WTC11 (cell line): ENCODE results near the gene USP11. TPM values are rescaled to one million over a fixed set of nuclear protein-coding genes. Genes with fewer than 3 reads are reported as not detected.

Source experiments
- ATAC-seq: fragments of 200-7000 bp; cut with Tn5 transposase; 2 replicates; pipeline ENCODE4 v1.10.0; 2021; ENCODE audit warnings: mild to moderate bottlenecking, moderate library complexity
- CTCF ChIA-PET: fragments of 300-600 bp; sonication (Branson Sonifier 250); formaldehyde crosslinking; loops from one replicate; lab custom pipeline; 2021; ENCODE audit warnings: antibody characterized with exemption; lab: Charles Lee
- POLR2A ChIA-PET: fragments of 350-600 bp; sonication (Branson Sonifier 250); formaldehyde crosslinking; loops from one replicate; lab custom pipeline; 2021; ENCODE audit warnings: antibody characterized with exemption; lab: Charles Lee
- DNase-seq: peaks from one replicate; pipeline ENCODE4 v3.0.0; 2021; ENCODE audit warnings: low spot score
- H3K27ac Mint-ChIP-seq: 2 replicates; pipeline ENCODE4 v1.8.0; 2021; ENCODE audit warnings: mixed read lengths
- H3K27me3 Mint-ChIP-seq: 2 replicates; pipeline ENCODE4 v1.8.0; 2021; ENCODE audit warnings: low read depth, mild to moderate bottlenecking, moderate library complexity, mixed read lengths
- H3K36me3 Mint-ChIP-seq: 2 replicates; pipeline ENCODE4 v1.8.0; 2021; ENCODE audit warnings: mixed read lengths
- H3K4me1 Mint-ChIP-seq: 2 replicates; pipeline ENCODE4 v1.8.0; 2022; ENCODE audit warnings: mixed read lengths
- H3K4me3 Mint-ChIP-seq: 2 replicates; pipeline ENCODE4 v1.8.0; 2021; ENCODE audit warnings: mild to moderate bottlenecking, moderate library complexity, mixed read lengths
- H3K9me3 Mint-ChIP-seq: 2 replicates; pipeline ENCODE4 v1.8.0; 2021; ENCODE audit warnings: mixed read lengths
- AR ChIP-seq: fragments of 250-450 bp; sonication (Bioruptor Pico); IDR thresholded peaks from 2 replicates; pipeline ENCODE4 v1.9.0; 2021; ENCODE audit warnings: mild to moderate bottlenecking
- ATF1 ChIP-seq: sonication (generic); formaldehyde crosslinking; IDR thresholded peaks from 2 replicates; pipeline ENCODE4 v1.8.1; 2023; ENCODE audit warnings: mild to moderate bottlenecking, moderate library complexity, missing genetic modification reagents
- CBFB ChIP-seq: sonication (generic); formaldehyde crosslinking; IDR thresholded peaks from 2 replicates; pipeline ENCODE4 v1.8.1; 2022; ENCODE audit warnings: mild to moderate bottlenecking, low read depth, missing genetic modification reagents
- ELF4 ChIP-seq: sonication (generic); formaldehyde crosslinking; IDR thresholded peaks from 2 replicates; pipeline ENCODE4 v1.8.1; 2022; ENCODE audit warnings: low read depth, mild to moderate bottlenecking, moderate library complexity, missing genetic modification reagents
- EMX1 ChIP-seq: fragments of 250-450 bp; sonication (Bioruptor Pico); IDR thresholded peaks from 2 replicates; pipeline ENCODE4 v1.8.0; 2021; ENCODE audit warnings: mild to moderate bottlenecking
- FOXK1 ChIP-seq: sonication (generic); formaldehyde crosslinking; IDR thresholded peaks from 2 replicates; pipeline ENCODE4 v1.8.0; 2022; ENCODE audit warnings: mild to moderate bottlenecking, moderate library complexity, missing genetic modification reagents
- FOXP1 ChIP-seq: sonication (generic); formaldehyde crosslinking; IDR thresholded peaks from 2 replicates; pipeline ENCODE4 v1.8.0; 2022; ENCODE audit warnings: missing genetic modification reagents, mild to moderate bottlenecking, moderate library complexity, borderline replicate concordance
- IRF1 ChIP-seq: sonication (generic); formaldehyde crosslinking; IDR thresholded peaks from 2 replicates; pipeline ENCODE4 v1.8.0; 2023; ENCODE audit warnings: missing genetic modification reagents
- MLX ChIP-seq: sonication (generic); formaldehyde crosslinking; IDR thresholded peaks from 2 replicates; pipeline ENCODE4 v1.8.1; 2023; ENCODE audit warnings: mild to moderate bottlenecking, missing genetic modification reagents, moderate library complexity
- NR1H2 ChIP-seq: sonication (generic); formaldehyde crosslinking; IDR thresholded peaks from 2 replicates; pipeline ENCODE4 v1.9.0; 2021; ENCODE audit warnings: mild to moderate bottlenecking, moderate library complexity, missing genetic modification reagents
- NR3C1 ChIP-seq: sonication (generic); formaldehyde crosslinking; conservative IDR thresholded peaks from 2 replicates; pipeline ENCODE4 v1.8.1; 2023; ENCODE audit warnings: low read depth, mild to moderate bottlenecking, missing genetic modification reagents
- OVOL2 ChIP-seq: fragments of 250-450 bp; sonication (Bioruptor Pico); IDR thresholded peaks from 2 replicates; pipeline ENCODE4 v1.9.0; 2021; ENCODE audit warnings: mild to moderate bottlenecking, borderline replicate concordance
- RELA ChIP-seq: sonication (generic); formaldehyde crosslinking; IDR thresholded peaks from 2 replicates; pipeline ENCODE4 v1.8.1; 2022; ENCODE audit warnings: missing genetic modification reagents, mild to moderate bottlenecking, borderline replicate concordance
- SMAD4 ChIP-seq: sonication (generic); formaldehyde crosslinking; IDR thresholded peaks from 2 replicates; pipeline ENCODE4 v1.8.0; 2022; ENCODE audit warnings: mild to moderate bottlenecking, missing genetic modification reagents
- ZBTB21 ChIP-seq: sonication (generic); formaldehyde crosslinking; IDR thresholded peaks from 2 replicates; pipeline ENCODE4 v1.8.1; 2023; ENCODE audit warnings: mild to moderate bottlenecking, missing genetic modification reagents, borderline replicate concordance
- ZNF232 ChIP-seq: sonication (generic); formaldehyde crosslinking; IDR thresholded peaks from 2 replicates; pipeline ENCODE4 v1.8.0; 2022; ENCODE audit warnings: mild to moderate bottlenecking, missing genetic modification reagents
- ZNF263 ChIP-seq: sonication (generic); formaldehyde crosslinking; IDR thresholded peaks from 2 replicates; pipeline ENCODE4 v1.8.1; 2022; ENCODE audit warnings: low read depth, mild to moderate bottlenecking, moderate library complexity, missing genetic modification reagents
- ZNF396 ChIP-seq: fragments of 250-450 bp; sonication (Bioruptor Pico); IDR thresholded peaks from 2 replicates; pipeline ENCODE4 v1.8.0; 2021; ENCODE audit warnings: mild to moderate bottlenecking, moderate library complexity, borderline replicate concordance
- ZNF423 ChIP-seq: fragments of 250-450 bp; sonication (Bioruptor Pico); IDR thresholded peaks from 2 replicates; pipeline ENCODE4 v2.1.2; 2022; ENCODE audit warnings: mild to moderate bottlenecking, moderate library complexity
- ZNF671 ChIP-seq: fragments of 250-450 bp; sonication (Bioruptor Pico); IDR thresholded peaks from 2 replicates; pipeline ENCODE4 v1.8.0; 2021; ENCODE audit warnings: mild to moderate bottlenecking
- total RNA-seq: library from RNA; stranded (reverse); gene quantifications from 3 replicates; pipeline ENCODE4 v1.2.3, GENCODE V29; 2021
- TF ChIP-seq, protein P1 (sequence below): sonication (generic); formaldehyde crosslinking; IDR thresholded peaks from 2 replicates; pipeline ENCODE4 v1.8.1; 2023; ENCODE audit warnings: mild to moderate bottlenecking, missing genetic modification reagents
- TF ChIP-seq, protein P2 (sequence below): sonication (generic); formaldehyde crosslinking; IDR thresholded peaks from 2 replicates; pipeline ENCODE4 v1.8.1; 2023; ENCODE audit warnings: mild to moderate bottlenecking, missing genetic modification reagents, moderate library complexity
- TF ChIP-seq, protein P3 (sequence below): sonication (generic); formaldehyde crosslinking; IDR thresholded peaks from 2 replicates; pipeline ENCODE4 v1.8.0; 2022; ENCODE audit warnings: mild to moderate bottlenecking, missing genetic modification reagents
- TF ChIP-seq, protein P4 (sequence below): fragments of 250-450 bp; sonication (Bioruptor Pico); IDR thresholded peaks from 2 replicates; pipeline ENCODE4 v1.8.0; 2021; ENCODE audit warnings: mild to moderate bottlenecking
- TF ChIP-seq, protein P5 (sequence below): sonication (generic); formaldehyde crosslinking; IDR thresholded peaks from 2 replicates; pipeline ENCODE4 v1.8.1; 2022; ENCODE audit warnings: low read depth, mild to moderate bottlenecking, moderate library complexity, missing genetic modification reagents, borderline replicate concordance

USP11 gene
- total RNA-seq, 1 experiment from 2014 or later: 86.8 TPM

- DNase-seq (no peak), ATAC-seq (no peak)
- Mint-ChIP-seq H3K27me3 (no peaks in the 10 kb centered on the region; the same call in 1 of the 2 replicates), H3K9me3 (no peaks in the 10 kb centered on the region), H3K27ac (no peak overlapping the region), H3K36me3 (peaks cover 51% of the 10 kb centered on the region), H3K4me3 (no peak overlapping the region), H3K4me1 (peaks cover 16% of the 10 kb centered on the region)
- TF ChIP-seq, protein P1, sequence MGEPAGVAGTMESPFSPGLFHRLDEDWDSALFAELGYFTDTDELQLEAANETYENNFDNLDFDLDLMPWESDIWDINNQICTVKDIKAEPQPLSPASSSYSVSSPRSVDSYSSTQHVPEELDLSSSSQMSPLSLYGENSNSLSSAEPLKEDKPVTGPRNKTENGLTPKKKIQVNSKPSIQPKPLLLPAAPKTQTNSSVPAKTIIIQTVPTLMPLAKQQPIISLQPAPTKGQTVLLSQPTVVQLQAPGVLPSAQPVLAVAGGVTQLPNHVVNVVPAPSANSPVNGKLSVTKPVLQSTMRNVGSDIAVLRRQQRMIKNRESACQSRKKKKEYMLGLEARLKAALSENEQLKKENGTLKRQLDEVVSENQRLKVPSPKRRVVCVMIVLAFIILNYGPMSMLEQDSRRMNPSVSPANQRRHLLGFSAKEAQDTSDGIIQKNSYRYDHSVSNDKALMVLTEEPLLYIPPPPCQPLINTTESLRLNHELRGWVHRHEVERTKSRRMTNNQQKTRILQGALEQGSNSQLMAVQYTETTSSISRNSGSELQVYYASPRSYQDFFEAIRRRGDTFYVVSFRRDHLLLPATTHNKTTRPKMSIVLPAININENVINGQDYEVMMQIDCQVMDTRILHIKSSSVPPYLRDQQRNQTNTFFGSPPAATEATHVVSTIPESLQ: no peak
- TF ChIP-seq ZBTB21 (CRISPR knock-in tag) (no peak), NR3C1 (no peak), CBFB (CRISPR knock-in tag) (no peak), ZNF423 (CRISPR knock-in tag) (no peak), RELA (CRISPR knock-in tag) (no peak), ZNF396 (no peak), EMX1 (CRISPR knock-in tag) (no peak), OVOL2 (no peak), SMAD4 (no peak), ATF1 (no peak), ZNF263 (CRISPR knock-in tag) (no peak), AR (CRISPR knock-in tag) (no peak), FOXK1 (CRISPR knock-in tag) (no peak), ZNF232 (no peak), FOXP1 (CRISPR knock-in tag) (no peak)
- TF ChIP-seq, protein P2, sequence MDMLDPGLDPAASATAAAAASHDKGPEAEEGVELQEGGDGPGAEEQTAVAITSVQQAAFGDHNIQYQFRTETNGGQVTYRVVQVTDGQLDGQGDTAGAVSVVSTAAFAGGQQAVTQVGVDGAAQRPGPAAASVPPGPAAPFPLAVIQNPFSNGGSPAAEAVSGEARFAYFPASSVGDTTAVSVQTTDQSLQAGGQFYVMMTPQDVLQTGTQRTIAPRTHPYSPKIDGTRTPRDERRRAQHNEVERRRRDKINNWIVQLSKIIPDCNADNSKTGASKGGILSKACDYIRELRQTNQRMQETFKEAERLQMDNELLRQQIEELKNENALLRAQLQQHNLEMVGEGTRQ (CRISPR knock-in tag): no peak
- ChIA-PET CTCF (no interaction called here), POLR2A (no interaction called here)
These were observed 8.4 kb upstream of the USP11 start for GRCh38 chrX:47224266-47224895.

DNA sequence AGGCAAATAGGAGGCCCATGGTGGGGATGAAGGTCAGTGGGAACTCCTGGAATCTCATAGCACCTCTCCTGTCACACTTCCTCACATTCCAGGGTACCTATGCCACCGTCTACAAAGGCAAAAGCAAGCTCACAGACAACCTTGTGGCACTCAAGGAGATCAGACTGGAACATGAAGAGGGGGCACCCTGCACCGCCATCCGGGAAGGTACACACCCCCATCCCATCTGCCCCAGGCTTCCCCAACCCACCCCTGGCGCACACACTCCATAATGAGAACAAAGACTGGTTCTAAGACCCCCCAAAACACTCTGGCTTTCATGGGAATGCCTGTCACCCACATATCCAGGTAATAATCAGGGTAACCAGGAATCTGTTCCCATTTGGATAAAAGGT is 7.9 kb upstream of the USP11 start:
- Mint-ChIP-seq H3K27ac (no peak overlapping the region), H3K36me3 (peaks cover 51% of the 10 kb centered on the region), H3K4me3 (no peak overlapping the region), H3K27me3 (no peaks in the 10 kb centered on the region), H3K4me1 (peaks cover 11% of the 10 kb centered on the region), H3K9me3 (no peaks in the 10 kb centered on the region)
- no peak for DNase-seq
- ChIA-PET POLR2A (no interaction called here), CTCF (no interaction called here)
- ATAC-seq: no peak
- TF ChIP-seq, protein P3, sequence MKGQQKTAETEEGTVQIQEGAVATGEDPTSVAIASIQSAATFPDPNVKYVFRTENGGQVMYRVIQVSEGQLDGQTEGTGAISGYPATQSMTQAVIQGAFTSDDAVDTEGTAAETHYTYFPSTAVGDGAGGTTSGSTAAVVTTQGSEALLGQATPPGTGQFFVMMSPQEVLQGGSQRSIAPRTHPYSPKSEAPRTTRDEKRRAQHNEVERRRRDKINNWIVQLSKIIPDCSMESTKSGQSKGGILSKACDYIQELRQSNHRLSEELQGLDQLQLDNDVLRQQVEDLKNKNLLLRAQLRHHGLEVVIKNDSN (CRISPR knock-in tag): no peak
- TF ChIP-seq, protein P2 (CRISPR knock-in tag): no peak
- TF ChIP-seq, protein P4, sequence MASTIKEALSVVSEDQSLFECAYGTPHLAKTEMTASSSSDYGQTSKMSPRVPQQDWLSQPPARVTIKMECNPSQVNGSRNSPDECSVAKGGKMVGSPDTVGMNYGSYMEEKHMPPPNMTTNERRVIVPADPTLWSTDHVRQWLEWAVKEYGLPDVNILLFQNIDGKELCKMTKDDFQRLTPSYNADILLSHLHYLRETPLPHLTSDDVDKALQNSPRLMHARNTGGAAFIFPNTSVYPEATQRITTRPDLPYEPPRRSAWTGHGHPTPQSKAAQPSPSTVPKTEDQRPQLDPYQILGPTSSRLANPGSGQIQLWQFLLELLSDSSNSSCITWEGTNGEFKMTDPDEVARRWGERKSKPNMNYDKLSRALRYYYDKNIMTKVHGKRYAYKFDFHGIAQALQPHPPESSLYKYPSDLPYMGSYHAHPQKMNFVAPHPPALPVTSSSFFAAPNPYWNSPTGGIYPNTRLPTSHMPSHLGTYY (CRISPR knock-in tag): no peak
- TF ChIP-seq NR1H2 (CRISPR knock-in tag) (no peak), MLX (CRISPR knock-in tag) (no peak), ZNF671 (CRISPR knock-in tag) (no peak), ELF4 (no peak), CBFB (CRISPR knock-in tag) (no peak), IRF1 (CRISPR knock-in tag) (no peak), ZNF232 (no peak)
- TF ChIP-seq, protein P5, sequence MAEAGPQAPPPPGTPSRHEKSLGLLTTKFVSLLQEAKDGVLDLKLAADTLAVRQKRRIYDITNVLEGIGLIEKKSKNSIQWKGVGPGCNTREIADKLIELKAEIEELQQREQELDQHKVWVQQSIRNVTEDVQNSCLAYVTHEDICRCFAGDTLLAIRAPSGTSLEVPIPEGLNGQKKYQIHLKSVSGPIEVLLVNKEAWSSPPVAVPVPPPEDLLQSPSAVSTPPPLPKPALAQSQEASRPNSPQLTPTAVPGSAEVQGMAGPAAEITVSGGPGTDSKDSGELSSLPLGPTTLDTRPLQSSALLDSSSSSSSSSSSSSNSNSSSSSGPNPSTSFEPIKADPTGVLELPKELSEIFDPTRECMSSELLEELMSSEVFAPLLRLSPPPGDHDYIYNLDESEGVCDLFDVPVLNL: no peak
